ENCODE data around the gene MYO5A.
"Not testable (repeated sequence)": the region's sequence is repeated elsewhere in the genome, so short reads cannot be mapped to it uniquely, and the experiment has no call there.

Gene MYO5A

DNA sequence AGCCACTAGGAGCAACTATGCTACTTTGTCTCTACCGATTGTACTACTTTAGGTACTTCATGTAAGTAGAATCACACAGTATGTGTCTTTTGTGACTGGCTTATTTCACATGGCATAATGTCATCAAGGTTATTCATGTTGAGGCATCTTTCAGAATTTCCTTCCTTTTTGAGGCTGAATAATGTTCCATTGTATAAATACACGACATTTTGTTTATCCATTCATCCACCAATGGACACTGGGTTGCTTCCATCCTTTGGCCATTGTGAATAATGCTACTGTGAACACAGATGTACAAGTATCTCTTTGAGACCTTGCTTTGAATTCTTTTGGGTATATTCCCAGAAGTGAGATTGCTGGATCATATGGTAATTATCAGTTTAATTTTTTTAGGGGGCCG, 29.2 kb downstream of the MYO5A start:
- Histone ChIP-seq H3K9me3 (ENCODE audit: low read length) (no peaks in the 10 kb centered on the region), H3K27me3 (ENCODE audit: control insufficient read depth in 1 of 2, insufficient read depth in 2 of 2, low read length in 2 of 2) (no peaks in the 10 kb centered on the region), H3K9ac (ENCODE audit: low read length) (no peak overlapping the region), H3K27ac (ENCODE audit: low read depth, low read length) (no peak overlapping the region), H3K4me1 (ENCODE audit: insufficient read depth, low read length) (no peaks in the 10 kb centered on the region), H3K4me3 (ENCODE audit: low read depth in 1 of 2, low read length in 2 of 2) (no peak overlapping the region), H3K36me3 (ENCODE audit: insufficient read depth, low read length) (no peaks in the 10 kb centered on the region)

DNA sequence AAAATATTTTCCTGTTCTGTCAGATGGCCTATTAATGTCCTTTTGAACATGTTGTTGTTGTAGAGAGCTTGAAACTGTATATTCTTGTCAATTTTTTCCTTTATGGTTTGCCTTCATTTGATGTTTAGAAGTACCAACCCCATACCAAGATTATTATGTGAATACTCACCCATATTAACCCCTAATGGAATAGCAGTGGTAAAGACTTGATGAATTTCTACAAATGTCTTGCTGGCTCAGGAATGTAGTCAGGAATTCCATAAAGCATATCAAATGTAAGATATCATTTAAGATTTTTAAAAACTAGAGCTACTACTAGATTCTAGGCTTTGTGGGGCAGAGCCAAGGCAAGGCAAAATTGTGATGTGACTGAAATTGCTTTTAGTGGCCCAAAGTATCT, 30.0 kb downstream of the MYO5A start:
- H3K27ac ChIP-seq (ENCODE audit: low read depth, low read length) = no peak overlapping the region
- no peaks in the 10 kb centered on the region for H3K36me3 ChIP-seq (ENCODE audit: insufficient read depth, low read length)
- no peaks in the 10 kb centered on the region for H3K27me3 ChIP-seq (ENCODE audit: control insufficient read depth in 1 of 2, insufficient read depth in 2 of 2, low read length in 2 of 2)
- no peaks in the 10 kb centered on the region for H3K9me3 ChIP-seq (ENCODE audit: low read length)
- no peaks in the 10 kb centered on the region for H3K4me1 ChIP-seq (ENCODE audit: insufficient read depth, low read length)
- no peak overlapping the region for H3K9ac ChIP-seq (ENCODE audit: low read length)
- H3K4me3 ChIP-seq (ENCODE audit: low read depth in 1 of 2, low read length in 2 of 2) = no peak overlapping the region

DNA sequence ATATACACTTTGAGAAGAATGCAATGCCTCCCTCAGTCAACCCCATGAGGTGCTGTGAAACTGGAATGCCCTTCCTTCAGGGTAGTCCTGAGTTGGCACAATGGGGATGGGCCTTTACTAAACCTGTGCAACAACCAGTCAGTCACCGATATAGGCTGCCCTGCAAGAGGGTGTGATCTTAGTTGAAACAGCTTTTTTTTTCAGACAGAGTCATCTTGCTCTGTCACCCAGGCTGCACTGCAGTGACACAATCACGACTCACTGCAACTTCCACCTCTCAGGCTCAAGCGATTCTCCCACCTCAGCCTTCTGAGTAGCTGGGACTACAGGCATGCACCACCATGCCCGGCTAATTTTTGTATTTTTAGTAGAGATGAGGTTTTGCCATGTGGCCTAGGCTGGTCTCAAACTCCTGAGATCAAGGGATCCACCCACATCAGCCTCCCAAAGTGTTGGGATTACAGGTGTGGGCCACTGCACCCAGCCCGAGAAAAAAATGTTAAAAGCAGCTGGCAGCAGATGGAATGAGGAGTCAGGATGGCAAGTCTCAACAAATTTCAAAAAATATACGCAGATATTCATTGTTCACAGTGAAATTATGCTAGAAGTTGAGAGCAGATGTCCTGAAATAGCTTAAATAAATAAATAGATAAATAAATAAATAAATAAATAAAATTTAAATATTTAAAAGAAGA, 31.8 kb downstream of the MYO5A start:
- Histone ChIP-seq H3K27me3 (ENCODE audit: control insufficient read depth in 1 of 2, insufficient read depth in 2 of 2, low read length in 2 of 2) (no peaks in the 10 kb centered on the region), H3K36me3 (ENCODE audit: insufficient read depth, low read length) (no peaks in the 10 kb centered on the region), H3K4me3 (ENCODE audit: low read depth in 1 of 2, low read length in 2 of 2) (no peak overlapping the region), H3K27ac (ENCODE audit: low read depth, low read length) (no peak overlapping the region), H3K4me1 (ENCODE audit: insufficient read depth, low read length) (no peaks in the 10 kb centered on the region), H3K9me3 (ENCODE audit: low read length) (no peaks in the 10 kb centered on the region), H3K9ac (ENCODE audit: low read length) (no peak overlapping the region)

DNA sequence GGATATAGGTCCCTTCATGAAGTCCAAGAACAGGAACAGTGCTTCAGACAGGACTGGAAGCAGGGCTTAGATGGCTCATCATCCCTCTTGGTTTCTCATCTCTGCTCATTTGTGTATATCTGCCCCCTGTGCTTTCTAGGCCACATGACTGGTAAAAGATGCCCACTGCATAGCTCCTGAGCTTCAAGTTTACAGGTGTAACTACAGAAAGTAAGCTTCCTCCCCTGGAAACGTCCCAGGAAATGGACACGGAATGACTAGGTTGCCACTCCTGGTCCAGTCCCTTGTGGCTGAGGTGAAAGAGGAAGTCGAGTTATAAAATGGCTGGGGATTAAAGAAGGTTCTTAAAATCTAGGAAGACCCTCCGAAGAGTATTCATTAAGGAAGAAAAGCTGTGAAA, 32.5 kb downstream of the MYO5A start:
- no peaks in the 10 kb centered on the region for H3K36me3 ChIP-seq (ENCODE audit: insufficient read depth, low read length)
- peaks cover 4% of the 10 kb centered on the region for H3K4me1 ChIP-seq (ENCODE audit: insufficient read depth, low read length)
- no peak overlapping the region for H3K27ac ChIP-seq (ENCODE audit: low read depth, low read length)
- no peak overlapping the region for H3K9ac ChIP-seq (ENCODE audit: low read length)
- H3K4me3 ChIP-seq (ENCODE audit: low read depth in 1 of 2, low read length in 2 of 2) = no peak overlapping the region
- H3K9me3 ChIP-seq (ENCODE audit: low read length) = no peaks in the 10 kb centered on the region
- no peaks in the 10 kb centered on the region for H3K27me3 ChIP-seq (ENCODE audit: control insufficient read depth in 1 of 2, insufficient read depth in 2 of 2, low read length in 2 of 2)

DNA sequence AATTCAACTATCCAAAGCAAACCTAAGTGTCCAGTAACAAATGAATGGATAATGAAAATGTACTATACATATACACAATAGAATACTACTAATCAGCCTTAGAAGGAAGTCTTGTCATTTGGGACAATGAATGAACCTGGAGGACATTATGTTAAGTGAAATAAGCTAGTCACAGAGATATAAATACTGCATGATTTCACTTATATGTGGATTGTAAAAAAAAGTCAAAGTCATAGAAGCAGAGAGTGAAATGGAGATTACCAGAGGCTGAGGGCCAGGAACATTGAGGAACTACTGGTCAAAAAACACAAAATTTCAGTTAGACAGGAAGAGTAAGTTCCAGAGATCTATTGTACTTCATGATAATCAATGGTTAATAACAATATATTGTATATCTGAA, 33.6 kb downstream of the MYO5A start:
- Histone ChIP-seq H3K4me1 (ENCODE audit: insufficient read depth, low read length) (peaks cover 4% of the 10 kb centered on the region), H3K9me3 (ENCODE audit: low read length) (no peaks in the 10 kb centered on the region), H3K27ac (ENCODE audit: low read depth, low read length) (no peak overlapping the region), H3K4me3 (ENCODE audit: low read depth in 1 of 2, low read length in 2 of 2) (no peak overlapping the region), H3K9ac (ENCODE audit: low read length) (no peak overlapping the region), H3K36me3 (ENCODE audit: insufficient read depth, low read length) (no peaks in the 10 kb centered on the region), H3K27me3 (ENCODE audit: control insufficient read depth in 1 of 2, insufficient read depth in 2 of 2, low read length in 2 of 2) (no peaks in the 10 kb centered on the region)

DNA sequence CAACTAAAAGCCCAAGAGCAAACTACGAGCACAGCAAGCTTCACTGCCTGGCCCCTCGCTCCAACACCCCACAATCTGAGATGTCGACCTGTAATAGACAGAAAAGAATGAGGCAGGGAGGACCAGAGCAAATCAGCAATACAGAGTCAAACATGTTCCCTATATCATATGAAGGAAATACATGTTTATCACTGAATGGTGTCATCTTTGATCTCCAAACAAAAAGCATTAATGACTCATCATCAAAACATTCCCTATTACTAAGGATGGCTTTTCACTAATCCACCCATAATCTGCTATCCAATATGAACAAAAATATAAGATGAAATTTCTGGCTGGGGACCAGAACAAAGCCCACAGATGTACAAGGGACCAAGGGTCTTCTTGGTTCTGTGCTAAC, 34.7 kb downstream of the MYO5A start:
- no peak overlapping the region for H3K9ac ChIP-seq (ENCODE audit: low read length)
- H3K27ac ChIP-seq (ENCODE audit: low read depth, low read length) = no peak overlapping the region
- H3K9me3 ChIP-seq (ENCODE audit: low read length) = no peaks in the 10 kb centered on the region
- H3K27me3 ChIP-seq (ENCODE audit: control insufficient read depth in 1 of 2, insufficient read depth in 2 of 2, low read length in 2 of 2) = no peaks in the 10 kb centered on the region
- peaks cover 5% of the 10 kb centered on the region for H3K4me1 ChIP-seq (ENCODE audit: insufficient read depth, low read length)
- H3K4me3 ChIP-seq (ENCODE audit: low read depth in 1 of 2, low read length in 2 of 2) = no peak overlapping the region
- no peaks in the 10 kb centered on the region for H3K36me3 ChIP-seq (ENCODE audit: insufficient read depth, low read length)

DNA sequence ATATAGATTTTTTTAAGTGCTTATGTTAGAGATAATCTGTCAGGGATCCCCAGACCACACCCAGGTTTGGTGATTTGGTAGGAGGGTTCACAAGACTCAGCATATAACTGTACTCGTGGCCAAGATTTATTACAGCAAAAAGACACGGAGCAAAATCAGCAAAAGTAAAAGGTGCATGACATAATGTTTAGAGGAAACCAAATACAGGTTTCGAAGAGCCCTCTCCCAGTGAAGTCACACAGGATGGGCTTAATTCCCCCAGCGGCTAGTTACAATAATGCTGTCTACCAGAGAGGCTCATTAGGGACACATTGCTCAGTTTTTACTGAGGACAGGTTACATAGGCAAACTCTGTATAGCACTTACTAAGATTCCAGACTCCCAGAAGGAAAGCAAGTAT, 36.5 kb downstream of the MYO5A start:
- no peaks in the 10 kb centered on the region for H3K9me3 ChIP-seq (ENCODE audit: low read length)
- no peak overlapping the region for H3K4me3 ChIP-seq (ENCODE audit: low read depth in 1 of 2, low read length in 2 of 2)
- no peaks in the 10 kb centered on the region for H3K27me3 ChIP-seq (ENCODE audit: control insufficient read depth in 1 of 2, insufficient read depth in 2 of 2, low read length in 2 of 2)
- no peak overlapping the region for H3K9ac ChIP-seq (ENCODE audit: low read length)
- H3K36me3 ChIP-seq (ENCODE audit: insufficient read depth, low read length) = no peaks in the 10 kb centered on the region
- H3K27ac ChIP-seq (ENCODE audit: low read depth, low read length) = no peak overlapping the region
- H3K4me1 ChIP-seq (ENCODE audit: insufficient read depth, low read length) = peaks cover 8% of the 10 kb centered on the region

DNA sequence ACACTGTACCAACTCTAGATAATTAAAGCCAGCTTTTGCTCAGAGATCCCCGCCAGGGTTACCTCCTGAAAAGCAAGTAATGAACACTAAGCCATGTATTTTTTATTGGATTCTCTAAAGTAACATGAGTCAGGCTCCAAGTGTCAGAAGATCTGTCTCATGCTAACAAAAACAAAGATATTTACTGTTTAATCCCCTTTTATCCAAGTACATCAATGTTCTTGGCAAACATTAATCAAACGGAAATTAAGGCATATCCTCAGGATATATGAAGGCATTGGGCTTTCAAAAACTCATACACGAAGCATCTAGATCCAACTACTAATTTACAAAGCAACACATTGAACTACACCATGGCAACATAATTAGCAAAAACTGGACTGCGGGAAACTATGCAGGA, 37.2 kb downstream of the MYO5A start:
- no peak overlapping the region for H3K4me3 ChIP-seq (ENCODE audit: low read depth in 1 of 2, low read length in 2 of 2)
- no peaks in the 10 kb centered on the region for H3K36me3 ChIP-seq (ENCODE audit: insufficient read depth, low read length)
- no peak overlapping the region for H3K27ac ChIP-seq (ENCODE audit: low read depth, low read length)
- peaks cover 13% of the 10 kb centered on the region for H3K4me1 ChIP-seq (ENCODE audit: insufficient read depth, low read length)
- no peaks in the 10 kb centered on the region for H3K9me3 ChIP-seq (ENCODE audit: low read length)
- H3K9ac ChIP-seq (ENCODE audit: low read length) = no peak overlapping the region
- no peaks in the 10 kb centered on the region for H3K27me3 ChIP-seq (ENCODE audit: control insufficient read depth in 1 of 2, insufficient read depth in 2 of 2, low read length in 2 of 2)

DNA sequence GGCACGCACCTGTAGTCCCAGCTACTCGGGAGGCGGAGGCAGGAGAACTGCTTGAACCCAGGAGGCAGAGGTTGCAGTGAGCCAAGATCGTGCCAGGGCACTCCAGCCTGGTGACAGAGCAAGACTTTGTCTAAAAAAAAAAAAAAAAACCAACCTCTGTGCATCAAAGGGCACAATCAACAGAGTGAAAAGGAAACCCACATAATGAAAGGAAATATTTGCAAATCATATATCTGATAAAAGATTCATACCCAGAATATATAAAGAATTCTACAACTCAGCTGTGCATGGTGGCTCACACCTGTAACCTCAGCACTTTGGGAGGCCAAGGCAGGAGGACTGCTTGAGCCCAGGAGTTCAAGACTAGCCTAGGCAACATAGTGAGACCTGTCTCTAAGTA, 39.2 kb downstream of the MYO5A start:
- not testable (repeated sequence) for H3K4me3 ChIP-seq (ENCODE audit: low read depth in 1 of 2, low read length in 2 of 2); H3K27me3 ChIP-seq (ENCODE audit: control insufficient read depth in 1 of 2, insufficient read depth in 2 of 2, low read length in 2 of 2); H3K9ac ChIP-seq (ENCODE audit: low read length); H3K36me3 ChIP-seq (ENCODE audit: insufficient read depth, low read length); H3K27ac ChIP-seq (ENCODE audit: low read depth, low read length); H3K9me3 ChIP-seq (ENCODE audit: low read length)
- H3K4me1 ChIP-seq (ENCODE audit: insufficient read depth, low read length) = peaks cover 14% of the 10 kb centered on the region

DNA sequence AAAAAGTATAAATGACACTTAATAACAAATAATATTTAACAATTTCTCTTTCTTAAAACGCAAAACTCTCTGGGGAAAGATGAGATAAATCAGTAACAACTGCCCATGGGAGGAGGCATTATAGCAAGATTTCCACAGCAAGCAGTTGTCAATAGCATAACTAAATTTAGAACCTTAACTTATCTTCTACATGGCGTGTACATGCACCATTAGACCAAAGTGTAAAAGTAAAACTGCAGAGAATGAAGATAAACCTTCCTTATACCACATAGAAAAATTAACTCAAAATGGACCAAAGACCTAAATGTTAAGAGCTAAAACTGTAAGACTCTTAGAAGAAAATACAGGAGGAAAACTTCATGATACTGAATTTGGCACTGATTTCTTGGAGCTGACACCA, 39.9 kb downstream of the MYO5A start:
- no peak overlapping the region for H3K4me3 ChIP-seq (ENCODE audit: low read depth in 1 of 2, low read length in 2 of 2)
- no peak overlapping the region for H3K27ac ChIP-seq (ENCODE audit: low read depth, low read length)
- H3K4me1 ChIP-seq (ENCODE audit: insufficient read depth, low read length) = peaks cover 14% of the 10 kb centered on the region
- H3K9me3 ChIP-seq (ENCODE audit: low read length) = no peaks in the 10 kb centered on the region
- no peaks in the 10 kb centered on the region for H3K36me3 ChIP-seq (ENCODE audit: insufficient read depth, low read length)
- H3K27me3 ChIP-seq (ENCODE audit: control insufficient read depth in 1 of 2, insufficient read depth in 2 of 2, low read length in 2 of 2) = no peaks in the 10 kb centered on the region
- H3K9ac ChIP-seq (ENCODE audit: low read length) = no peak overlapping the region

DNA sequence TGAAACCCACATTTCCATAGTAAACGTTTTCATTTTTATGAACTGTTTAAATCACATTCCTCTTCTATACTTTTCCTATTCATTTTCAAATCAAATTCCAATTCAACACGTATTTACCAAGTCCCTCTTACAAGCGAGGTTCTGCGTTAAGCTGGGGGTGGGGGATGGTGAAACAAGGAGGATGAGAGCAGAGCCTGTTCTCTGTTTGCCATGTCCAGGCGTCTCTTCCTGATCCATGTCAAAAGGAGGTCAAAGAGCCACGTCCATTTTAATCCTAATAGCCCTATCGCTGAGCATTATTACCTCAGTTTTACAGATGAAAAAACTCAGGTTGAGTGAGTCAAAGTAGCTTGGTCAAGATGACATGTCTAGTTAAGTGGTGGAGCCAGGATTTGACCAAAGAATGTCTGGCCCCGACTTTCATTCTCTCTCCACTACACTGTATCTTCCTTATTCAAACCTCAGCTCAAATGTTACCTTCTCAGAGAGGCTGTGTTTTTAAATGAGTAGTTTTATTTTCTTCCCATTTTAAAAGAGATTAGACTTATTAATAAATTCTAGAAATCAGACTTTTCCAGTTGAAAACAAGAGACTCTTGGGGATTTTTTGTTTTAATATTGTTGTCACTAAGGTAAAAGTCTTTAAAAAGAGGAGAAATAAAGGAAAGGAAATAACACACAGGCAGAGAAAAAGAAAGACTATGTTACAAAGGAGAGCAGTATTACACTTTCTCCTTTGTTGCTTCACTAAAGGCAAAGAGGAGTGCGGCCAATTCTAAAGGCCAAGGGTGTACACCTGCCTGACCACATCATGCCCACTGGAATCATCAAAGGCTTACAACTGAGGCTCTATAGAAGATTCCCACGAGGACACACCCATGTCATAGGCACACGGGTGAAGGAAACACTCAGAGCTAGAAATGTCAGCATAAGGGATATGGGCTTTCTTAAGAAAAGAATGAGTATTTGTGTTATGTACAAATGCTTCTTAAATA, 42.4 kb downstream of the MYO5A start:
- no peaks in the 10 kb centered on the region for H3K36me3 ChIP-seq (ENCODE audit: insufficient read depth, low read length)
- H3K9me3 ChIP-seq (ENCODE audit: low read length) = no peaks in the 10 kb centered on the region
- peaks cover 31% of the 10 kb centered on the region for H3K4me1 ChIP-seq (ENCODE audit: insufficient read depth, low read length)
- no peaks in the 10 kb centered on the region for H3K27me3 ChIP-seq (ENCODE audit: control insufficient read depth in 1 of 2, insufficient read depth in 2 of 2, low read length in 2 of 2)
- H3K4me3 ChIP-seq (ENCODE audit: low read depth in 1 of 2, low read length in 2 of 2) = no peak overlapping the region
- H3K9ac ChIP-seq (ENCODE audit: low read length) = no peak overlapping the region
- no peak overlapping the region for H3K27ac ChIP-seq (ENCODE audit: low read depth, low read length)

Data from muscle layer of colon (tissue), 2 donors.